Activated naive CD4-positive, alpha-beta T cell treated with anti-CD3 and anti-CD28 coated beads, Interleukin-2, amount 50 U/mL, for 72 hours (primary cell): ENCODE measurements around the gene FCN1. TPM values are rescaled to one million over a fixed set of nuclear protein-coding genes. Genes with fewer than 3 reads are reported as not detected.

Experiments
- ATAC-seq, 2 donors: fragments of 150-1000 bp; cut with Tn5 transposase; 2 replicates each; pipeline ENCODE4 v1.10.0; 2021; ENCODE audit warnings: mild to moderate bottlenecking in 2 of 2, moderate library complexity in 2 of 2
- DNase-seq, 2 donors: peaks; one replicate each; pipeline ENCODE4 v3.0.0; 2021 to 2022; ENCODE audit warnings: low spot score in 2 of 2
- H3K27ac Mint-ChIP-seq, 2 donors: one replicate each; pipeline ENCODE4 v1.8.0; 2022; ENCODE audit warnings: mild to moderate bottlenecking in 2 of 2, mixed read lengths in 2 of 2
- H3K36me3 Mint-ChIP-seq, 2 donors: one replicate each; pipeline ENCODE4 v1.8.0; 2022; ENCODE audit warnings: mixed read lengths in 2 of 2
- H3K9me3 Mint-ChIP-seq, 2 donors: one replicate each; pipeline ENCODE4 v1.8.0; 2022; ENCODE audit warnings: mixed read lengths in 2 of 2
- total RNA-seq, 2 donors: library from RNA; stranded (reverse); gene quantifications; one replicate each; pipeline ENCODE4 v1.2.3, GENCODE V29; 2022

FCN1 gene
- total RNA-seq, 2 donors from 2014 or later, result not detected

DNA sequence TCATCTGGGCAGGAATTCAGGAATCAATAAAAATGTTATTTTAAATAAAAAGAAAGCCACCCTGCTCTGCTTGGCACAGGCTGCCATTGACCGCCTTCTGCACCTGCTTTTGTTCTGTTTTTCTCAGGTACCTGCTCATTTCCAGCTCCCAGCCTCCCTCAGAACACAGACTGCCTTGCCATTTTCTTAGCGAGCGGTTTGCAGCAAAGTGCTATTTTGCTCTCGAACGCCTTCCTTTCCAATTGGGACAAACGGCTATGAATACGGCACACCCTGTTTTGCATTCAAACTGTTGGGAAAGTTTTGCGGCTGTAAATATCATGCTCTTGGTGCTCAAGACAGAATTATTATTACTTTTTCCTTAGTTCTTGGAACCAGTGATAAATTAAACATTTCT is 25.1 kb upstream of the FCN1 start:
- ATAC-seq (no peak), DNase-seq (no peak)
- H3K9me3 Mint-ChIP-seq, result no peaks in the 10 kb centered on the region
- no peak overlapping the region for H3K27ac Mint-ChIP-seq
- H3K36me3 Mint-ChIP-seq, result no peaks in the 10 kb centered on the region

DNA sequence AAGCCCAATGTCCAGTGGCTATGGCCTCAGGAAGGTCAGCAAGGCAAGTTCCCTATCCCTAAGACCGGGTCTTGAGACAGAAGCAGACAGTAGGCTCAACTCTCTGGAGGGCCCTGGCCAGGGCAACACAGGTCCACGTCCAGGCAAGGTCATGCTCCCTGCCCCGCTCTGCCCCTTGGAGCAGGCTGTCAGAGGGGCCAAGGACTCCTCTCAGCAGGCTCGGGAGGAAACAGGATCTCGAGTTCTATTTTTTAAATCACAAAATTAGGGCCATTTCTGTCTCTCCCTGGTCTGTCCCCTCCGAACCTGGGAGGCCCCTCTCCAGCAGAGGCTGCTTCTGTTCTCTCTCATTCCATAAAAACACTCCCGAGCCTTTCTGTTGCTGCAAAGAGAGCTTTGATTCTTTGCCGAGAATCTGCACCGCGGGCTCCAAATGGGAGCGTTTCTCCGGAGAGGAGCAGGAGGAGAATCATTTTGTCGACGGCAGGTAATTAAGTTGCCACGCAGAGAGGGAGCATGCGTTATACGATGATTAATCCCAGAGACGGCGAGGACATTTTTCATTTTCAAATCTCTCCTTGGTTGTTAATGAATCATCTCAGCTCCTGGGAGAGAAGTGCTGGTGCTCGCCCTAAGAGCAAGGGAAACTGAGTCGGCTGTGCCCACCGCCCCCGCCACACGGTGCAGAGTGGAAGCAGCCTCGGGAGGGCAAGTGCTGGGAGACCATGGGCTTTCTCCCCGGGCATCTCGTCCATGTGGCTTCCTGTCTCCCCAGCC is 24.5 kb upstream of the FCN1 start:
- no peaks in the 10 kb centered on the region for H3K9me3 Mint-ChIP-seq
- no peaks in the 10 kb centered on the region for H3K36me3 Mint-ChIP-seq
- no peak overlapping the region for H3K27ac Mint-ChIP-seq
- DNase-seq, result no peak
- no peak for ATAC-seq

- no peaks in the 10 kb centered on the region for H3K36me3 Mint-ChIP-seq
- ATAC-seq, result no peak
- H3K27ac Mint-ChIP-seq, result no peak overlapping the region
- DNase-seq, result no peak
- H3K9me3 Mint-ChIP-seq, result no peaks in the 10 kb centered on the region
These were observed 22.8 kb upstream of the FCN1 start for GRCh38 chr9:134940236-134941208.

DNA sequence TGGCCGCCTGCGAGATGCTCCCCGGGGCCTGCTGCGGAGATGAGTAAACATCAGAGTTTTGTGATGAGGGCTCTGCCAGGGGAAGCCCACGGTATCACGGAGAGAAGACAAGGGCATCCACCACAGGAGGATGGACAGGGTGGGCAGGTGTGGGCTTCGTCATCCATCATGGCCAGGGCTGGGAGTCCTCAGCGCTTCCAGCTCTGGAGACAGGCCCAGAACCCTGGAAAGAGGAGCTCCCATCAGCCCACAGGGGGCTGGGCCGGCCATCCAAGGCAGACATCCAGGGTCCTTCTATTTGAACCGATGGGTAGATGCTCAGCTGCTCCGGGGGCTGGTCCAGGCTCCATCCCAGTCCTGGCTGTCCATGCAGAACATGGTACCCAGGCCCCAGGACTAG is 22.1 kb upstream of the FCN1 start:
- DNase-seq (no peak), ATAC-seq (no peak)
- Mint-ChIP-seq H3K27ac (no peak overlapping the region), H3K36me3 (no peaks in the 10 kb centered on the region), H3K9me3 (no peaks in the 10 kb centered on the region)

GRCh38 chr9:134939080-134939733 is 21.5 kb upstream of the FCN1 start:
- no peaks in the 10 kb centered on the region for H3K36me3 Mint-ChIP-seq

DNA sequence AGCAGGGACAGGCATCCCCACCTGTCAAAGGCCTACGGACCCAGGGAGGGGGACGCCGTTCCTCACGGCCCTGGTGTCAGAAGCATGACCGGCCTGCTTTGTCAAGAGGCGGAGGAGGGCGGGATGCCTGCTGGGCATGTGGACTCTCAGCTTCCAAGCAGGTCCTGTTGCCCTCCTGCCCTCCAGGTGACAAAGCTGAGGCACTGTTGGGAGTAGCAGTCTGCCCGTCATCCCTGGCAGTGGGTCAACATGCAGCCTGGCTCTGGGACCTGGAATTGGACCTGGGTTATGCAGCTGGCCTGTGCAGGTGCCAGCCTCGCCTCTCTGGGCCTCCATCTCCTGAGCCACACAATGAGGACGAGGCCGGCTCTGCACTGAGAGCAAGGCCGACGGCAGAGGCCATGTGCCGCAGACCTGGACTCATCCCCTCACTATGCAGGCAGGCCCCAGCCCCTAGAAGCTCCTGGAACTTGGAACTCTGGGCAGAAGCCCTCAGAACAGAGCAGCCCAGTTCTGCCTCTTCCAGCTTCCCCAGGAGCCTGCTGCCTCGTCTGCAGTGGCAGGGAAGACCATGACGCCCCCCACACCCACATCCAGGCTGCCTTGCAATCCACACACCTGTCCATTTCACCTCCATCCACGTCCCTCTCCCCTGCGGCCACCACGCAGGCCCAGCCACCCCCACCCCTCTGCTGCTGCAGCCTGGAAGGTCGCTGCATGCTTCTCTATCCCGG is 20.8 kb upstream of the FCN1 start:
- Mint-ChIP-seq H3K36me3 (no peaks in the 10 kb centered on the region), H3K27ac (no peak overlapping the region), H3K9me3 (no peaks in the 10 kb centered on the region)
- no peak for ATAC-seq
- DNase-seq, result no peak

More at GRCh38 chr9:134939080-134939733, 21.5 kb upstream of the FCN1 start:
- ATAC-seq (no peak), DNase-seq (no peak)
- Mint-ChIP-seq H3K9me3 (no peaks in the 10 kb centered on the region), H3K27ac (no peak overlapping the region)

- ATAC-seq, result no peak
- Mint-ChIP-seq H3K27ac (no peak overlapping the region), H3K9me3 (no peaks in the 10 kb centered on the region), H3K36me3 (no peaks in the 10 kb centered on the region)
- DNase-seq, result no peak
These were observed 20.0 kb upstream of the FCN1 start for GRCh38 chr9:134937566-134938345.

DNA sequence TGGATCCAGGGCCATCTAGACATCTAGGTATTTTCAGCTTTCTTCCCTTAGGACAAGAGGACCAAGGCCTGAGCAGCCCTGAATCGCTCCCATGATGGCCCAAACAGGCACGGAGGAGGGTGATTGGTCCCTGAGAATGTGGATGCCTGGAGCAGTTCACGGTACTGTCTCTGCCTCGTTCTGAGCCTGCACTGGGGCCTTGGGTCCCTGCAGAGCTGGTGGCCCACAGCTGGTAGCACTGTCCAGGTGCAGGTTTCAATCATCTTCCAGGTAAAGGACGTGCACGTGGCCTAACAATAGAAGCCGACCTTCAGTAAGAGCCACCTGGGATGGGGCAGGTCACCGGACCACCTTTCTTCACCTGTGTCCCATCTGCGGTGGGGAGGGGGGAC is 19.4 kb upstream of the FCN1 start:
- ATAC-seq (no peak), DNase-seq (no peak)
- no peaks in the 10 kb centered on the region for H3K36me3 Mint-ChIP-seq
- H3K27ac Mint-ChIP-seq, result no peak overlapping the region
- H3K9me3 Mint-ChIP-seq, result no peaks in the 10 kb centered on the region

DNA sequence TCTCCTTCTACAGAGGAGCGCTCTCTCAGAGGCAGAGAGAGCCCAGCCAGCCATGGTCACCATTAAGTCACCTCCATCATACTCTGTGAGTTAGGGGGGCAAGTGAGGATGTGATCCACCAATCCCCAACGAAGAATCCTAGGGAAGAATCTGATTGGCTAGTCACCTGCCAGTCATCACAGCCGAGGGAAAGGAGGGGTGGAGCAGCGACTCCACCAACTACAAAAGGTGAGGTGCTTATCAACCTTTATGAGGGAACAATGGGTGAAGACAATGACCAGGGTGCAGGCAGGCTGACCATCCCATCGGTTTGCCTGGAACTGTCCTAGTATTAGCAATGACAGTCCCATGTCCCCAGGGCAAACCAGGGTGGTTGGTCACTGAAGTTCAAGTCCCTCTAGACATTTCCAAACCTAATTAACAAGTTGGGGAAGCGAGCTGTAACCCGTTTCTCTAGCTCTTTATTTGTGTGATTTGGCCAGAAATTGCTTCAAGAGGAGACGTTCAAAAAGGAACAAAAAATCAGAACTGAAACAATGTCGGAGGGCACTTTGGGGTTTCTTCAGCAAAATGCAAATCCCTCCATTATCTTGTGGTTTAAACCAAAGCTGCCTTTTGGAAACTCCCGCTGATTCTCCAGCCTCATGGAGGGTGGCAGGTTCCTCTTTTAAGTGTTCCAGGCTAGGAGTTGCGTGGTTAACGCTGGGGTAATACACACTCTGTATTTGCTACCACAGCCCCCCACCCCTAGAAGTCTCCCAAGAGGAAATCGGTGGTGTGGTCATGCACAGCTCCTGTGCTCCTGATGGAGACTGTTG is 18.8 kb upstream of the FCN1 start:
- Mint-ChIP-seq H3K9me3 (no peaks in the 10 kb centered on the region), H3K36me3 (no peaks in the 10 kb centered on the region), H3K27ac (no peak overlapping the region)
- no peak for ATAC-seq
- DNase-seq, result no peak

DNA sequence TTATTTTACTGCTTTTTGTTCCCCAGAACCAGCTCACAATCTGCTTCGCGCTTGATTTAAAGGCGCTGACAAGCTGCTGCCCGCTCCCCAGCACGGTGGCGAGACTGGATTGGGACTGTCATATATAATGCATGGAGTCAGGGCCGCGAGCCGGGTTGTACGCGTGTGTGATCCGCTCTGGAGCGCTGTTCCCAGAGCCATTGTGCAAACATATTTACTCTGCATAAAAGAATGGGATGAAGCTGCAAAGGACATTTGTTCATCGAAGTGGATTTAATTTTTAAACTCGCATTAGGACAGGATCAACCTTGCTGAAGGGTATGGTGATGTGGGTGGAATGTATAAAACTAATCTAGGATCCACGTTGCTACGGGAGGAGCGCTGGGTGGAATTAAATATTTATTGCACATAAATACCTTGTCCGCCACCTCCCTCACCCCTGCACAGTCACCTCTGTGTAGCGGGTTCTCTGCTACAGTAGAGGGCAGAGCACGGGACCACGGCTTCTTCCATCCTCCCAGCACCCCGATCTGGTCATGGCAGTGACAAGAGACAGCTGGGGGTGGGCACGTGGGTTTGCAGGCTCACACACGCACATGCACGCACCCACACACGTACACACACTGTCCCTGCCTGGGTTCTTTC is 18.1 kb upstream of the FCN1 start:
- H3K27ac Mint-ChIP-seq, result no peak overlapping the region
- no peaks in the 10 kb centered on the region for H3K9me3 Mint-ChIP-seq
- ATAC-seq, result no peak

GRCh38 chr9:134935056-134935640 is 17.4 kb upstream of the FCN1 start:
- Mint-ChIP-seq H3K36me3 (no peaks in the 10 kb centered on the region), H3K27ac (no peak overlapping the region), H3K9me3 (no peaks in the 10 kb centered on the region)
- no peak for DNase-seq
- no peak for ATAC-seq

More for the DNA sequence above, 18.1 kb upstream of the FCN1 start:
- no peak for DNase-seq
- no peaks in the 10 kb centered on the region for H3K36me3 Mint-ChIP-seq

DNA sequence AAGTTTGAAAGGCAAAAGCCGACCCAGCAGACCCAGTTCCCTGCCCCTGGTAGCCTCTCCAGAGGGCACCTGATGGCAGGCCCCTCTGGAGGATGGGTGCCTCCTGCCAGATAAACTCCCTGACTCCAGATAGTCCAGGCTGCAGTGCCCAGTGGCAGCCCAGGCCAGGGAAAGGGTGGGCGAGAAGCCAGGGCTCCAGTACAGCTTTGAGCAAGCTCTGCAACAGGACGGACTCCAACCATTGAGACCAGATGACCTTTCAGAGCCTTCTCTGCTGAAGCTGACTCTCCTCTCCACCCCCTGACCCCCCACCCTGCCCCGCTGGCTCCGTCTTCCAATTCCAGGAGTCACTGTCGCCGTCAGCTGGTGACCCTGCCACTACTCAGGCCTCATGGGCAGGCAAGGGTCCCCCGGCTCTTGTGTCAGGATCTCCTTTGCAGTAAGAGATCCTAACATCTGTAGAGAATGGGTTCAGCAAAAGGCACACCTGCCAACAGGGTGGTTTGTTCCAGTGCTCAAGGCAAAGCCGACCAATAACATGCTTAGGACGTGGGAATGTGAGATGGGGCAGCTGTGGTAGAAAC is 15.5 kb upstream of the FCN1 start:
- Mint-ChIP-seq H3K9me3 (no peaks in the 10 kb centered on the region), H3K36me3 (no peaks in the 10 kb centered on the region), H3K27ac (no peak overlapping the region)
- ATAC-seq (no peak), DNase-seq (no peak)

GRCh38 chr9:134932606-134933005 is 14.9 kb upstream of the FCN1 start:
- DNase-seq (no peak), ATAC-seq (no peak)
- Mint-ChIP-seq H3K36me3 (no peaks in the 10 kb centered on the region), H3K27ac (no peak overlapping the region), H3K9me3 (no peaks in the 10 kb centered on the region)

DNA sequence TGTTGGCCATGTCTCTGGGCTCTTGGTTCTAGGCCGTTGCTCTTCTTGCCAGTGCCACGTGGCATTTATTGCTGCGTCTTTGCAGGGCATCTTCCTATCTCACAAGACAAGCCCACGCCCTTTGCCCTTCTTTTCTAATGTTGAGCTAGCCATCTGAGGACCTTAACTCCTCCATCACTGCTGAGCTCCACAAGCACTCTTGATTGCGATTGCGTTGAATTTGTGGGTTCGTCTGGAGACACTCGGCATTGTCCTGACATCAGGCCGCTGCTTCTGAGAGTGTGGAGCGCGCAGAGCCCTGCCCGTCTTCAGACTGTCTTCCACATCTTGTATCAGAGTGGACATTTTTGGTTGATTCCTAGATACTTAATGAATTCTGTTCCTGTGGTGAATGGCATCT is 14.5 kb upstream of the FCN1 start:
- no peak overlapping the region for H3K27ac Mint-ChIP-seq
- no peak for ATAC-seq
- no peak for DNase-seq
- no peaks in the 10 kb centered on the region for H3K9me3 Mint-ChIP-seq
- H3K36me3 Mint-ChIP-seq, result no peaks in the 10 kb centered on the region
